GM03348 (cell line): ENCODE results near the gene RAB9B.
"Not testable (repeated sequence)": the region's sequence is repeated elsewhere in the genome, so short reads cannot be mapped to it uniquely, and the experiment has no call there.

Experiments
- DNase-seq: peaks from one replicate; pipeline ENCODE4 v3.0.0; 2012; ENCODE audit warnings: low spot score

The RAB9B gene, protein sequence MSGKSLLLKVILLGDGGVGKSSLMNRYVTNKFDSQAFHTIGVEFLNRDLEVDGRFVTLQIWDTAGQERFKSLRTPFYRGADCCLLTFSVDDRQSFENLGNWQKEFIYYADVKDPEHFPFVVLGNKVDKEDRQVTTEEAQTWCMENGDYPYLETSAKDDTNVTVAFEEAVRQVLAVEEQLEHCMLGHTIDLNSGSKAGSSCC

DNA sequence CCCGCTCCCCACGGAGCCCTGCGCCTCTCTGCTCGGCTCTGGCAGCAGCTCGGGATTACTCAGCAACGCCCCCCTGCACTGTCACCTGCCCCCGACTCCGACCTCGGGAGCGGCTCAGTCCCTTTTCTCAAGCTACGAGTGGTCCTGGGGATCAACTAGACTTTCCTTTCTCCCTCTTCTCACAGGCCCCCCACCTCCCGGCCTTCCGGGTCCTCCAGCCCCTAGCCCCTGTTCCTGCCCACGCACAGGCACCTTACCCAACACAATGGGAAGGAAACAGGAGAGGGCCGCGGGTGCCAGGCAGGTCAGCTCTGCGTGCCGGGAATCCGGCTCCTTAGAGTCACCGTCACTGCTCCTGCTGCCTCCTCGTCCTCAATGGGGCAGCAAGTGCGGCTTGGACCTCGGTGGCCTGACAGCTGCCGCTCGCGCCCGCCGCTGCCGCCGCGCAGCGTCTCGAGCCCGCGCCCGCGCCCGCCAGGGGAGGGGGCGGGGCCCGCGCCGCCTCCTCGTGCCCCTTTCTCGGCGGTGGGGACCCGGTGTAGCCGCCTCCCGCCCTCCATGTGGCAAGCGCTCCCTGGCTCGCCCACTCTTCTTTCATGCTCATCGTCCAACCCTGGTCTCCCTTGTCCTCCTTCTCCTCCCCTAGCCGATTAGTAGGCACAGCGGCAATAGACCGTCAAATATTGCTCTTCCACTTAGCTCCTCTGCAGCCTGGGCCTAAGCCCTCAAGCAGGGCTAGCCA, at the start of gene RAB9B:
Gene RAB9B (minus strand): TSS at position 455 of the 742 bp plus-strand sequence. CDS start 6,473 bp downstream, outside the sequence.
- peak; percentile 82 for DNase-seq

DNA sequence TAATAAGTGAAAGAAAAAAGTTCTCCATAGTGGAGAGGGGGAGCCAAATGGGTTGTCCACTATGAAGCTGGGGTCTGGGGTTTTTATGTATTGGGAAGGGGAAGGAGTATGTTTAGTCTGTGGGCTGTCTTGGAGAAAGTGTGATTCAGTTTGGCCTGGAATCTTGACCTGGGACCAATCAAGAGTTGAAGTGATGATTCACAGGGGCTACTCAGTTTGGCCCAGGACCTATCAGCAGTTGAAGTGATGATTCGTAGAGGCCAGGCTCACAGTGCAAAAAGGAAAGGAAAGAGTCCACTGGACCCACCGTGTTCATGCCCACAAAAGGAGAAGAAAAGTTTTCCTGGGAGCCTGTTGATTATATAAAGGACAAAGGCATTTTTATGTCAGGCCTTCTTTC, 47.3 kb upstream of the RAB9B start:
- no peak for DNase-seq

DNA sequence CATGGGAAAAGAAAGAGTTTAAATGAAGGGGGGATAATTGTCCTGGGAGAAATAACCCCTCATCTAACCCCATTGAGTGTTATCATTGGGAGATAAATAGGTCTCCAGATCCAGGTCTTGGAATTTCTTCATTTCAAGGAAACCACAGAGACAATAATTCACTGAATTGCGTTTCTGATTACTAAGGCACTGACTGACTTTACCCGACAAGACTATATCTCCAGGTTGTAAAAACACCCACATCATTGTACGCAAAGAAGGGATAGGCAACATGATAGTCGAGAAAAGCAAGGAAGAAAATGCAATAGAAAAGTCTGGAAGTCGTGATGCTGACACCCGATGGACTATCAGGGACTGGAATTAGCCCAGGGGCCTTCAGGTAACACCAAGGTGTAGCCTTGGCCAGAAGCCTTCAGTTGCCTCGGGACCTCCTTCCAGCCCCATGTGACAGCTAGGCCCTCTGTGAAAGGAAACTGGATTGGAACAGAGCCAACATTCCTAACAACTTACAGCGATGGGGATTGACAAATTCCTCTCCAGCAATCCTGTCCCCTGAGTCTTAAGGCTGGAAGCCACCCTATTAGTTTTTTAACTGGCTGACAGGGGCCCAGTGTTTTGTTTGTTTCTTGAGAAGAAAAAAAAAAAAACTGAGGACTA, 46.5 kb upstream of the RAB9B start:
- DNase-seq = peak; percentile 35

DNA sequence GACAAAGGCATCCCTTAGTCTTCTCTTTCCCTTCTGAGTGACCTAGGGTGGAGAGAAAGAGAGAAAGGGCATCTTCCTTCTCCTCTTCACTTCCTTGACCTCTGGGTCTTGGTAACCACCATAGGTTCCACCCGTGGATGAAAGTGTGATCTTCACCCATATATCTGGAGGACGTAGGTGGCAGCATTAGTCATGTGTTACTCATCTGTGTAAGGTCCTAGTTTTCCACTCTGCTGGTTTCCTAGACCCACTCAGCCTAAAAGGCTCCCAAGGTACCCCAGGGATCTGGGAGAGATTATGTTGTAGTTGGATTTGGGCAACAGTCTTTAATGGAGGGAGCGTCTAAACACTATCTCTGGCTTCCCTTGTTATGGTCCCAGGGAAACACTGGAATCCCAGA, 45.5 kb upstream of the RAB9B start:
- no peak for DNase-seq

GRCh38 chrX:103864886-103865534, 33.0 kb upstream of the RAB9B start:
- no peak for DNase-seq

DNA sequence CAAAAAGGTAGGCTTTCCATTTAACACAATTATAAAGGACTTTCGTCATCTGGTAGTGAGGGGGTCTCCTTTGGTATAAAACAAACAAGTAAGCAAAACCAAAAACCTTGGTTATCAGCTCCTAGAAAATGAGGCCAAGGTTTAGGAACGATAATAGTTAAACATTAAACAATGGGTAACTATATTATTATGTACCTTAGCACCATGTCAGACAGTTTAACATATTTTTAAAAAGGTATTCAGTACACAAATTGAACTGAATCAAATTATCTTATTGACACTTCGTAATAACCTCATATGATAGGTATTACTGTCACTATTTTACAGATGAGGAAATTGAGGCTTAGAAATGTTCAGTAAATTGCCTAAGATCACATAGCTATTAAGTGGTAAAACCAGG, 32.1 kb upstream of the RAB9B start:
- no peak for DNase-seq

GRCh38 chrX:103861200-103861599, 29.1 kb upstream of the RAB9B start:
- DNase-seq = no peak

GRCh38 chrX:103849558-103849957, 17.5 kb upstream of the RAB9B start:
- DNase-seq = no peak

DNA sequence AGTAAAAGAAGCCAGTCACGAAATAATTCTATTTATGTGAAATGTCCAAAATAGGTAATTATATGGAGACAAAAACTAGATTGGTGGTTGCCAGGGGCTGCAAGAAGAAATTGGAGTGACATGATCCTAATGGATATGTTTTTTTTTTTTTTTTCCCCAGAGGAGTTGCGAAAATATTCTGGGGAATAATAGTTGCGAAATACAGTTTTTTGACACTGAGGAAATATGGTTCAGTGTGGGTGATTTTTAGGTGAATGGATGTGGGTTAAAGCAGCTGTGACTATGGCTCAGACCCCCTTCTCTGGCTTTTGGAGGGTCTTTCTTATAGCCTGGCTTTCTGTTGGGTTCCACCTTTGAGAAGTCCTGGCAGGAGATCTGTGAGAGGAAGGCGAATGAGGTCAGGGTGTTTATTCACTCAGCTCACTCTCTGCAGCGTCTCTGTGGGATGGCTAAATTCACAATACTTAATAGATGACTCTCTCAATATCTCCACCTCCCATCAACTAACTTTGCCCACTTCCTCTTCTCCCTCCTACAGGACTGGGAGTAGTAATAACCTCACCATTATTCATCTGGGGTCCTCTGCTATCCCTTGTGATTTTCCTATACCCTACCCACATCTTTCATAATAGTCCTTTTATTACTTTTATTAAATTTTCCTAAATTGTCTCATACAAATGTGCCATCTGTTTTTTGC, 15.3 kb upstream of the RAB9B start:
- DNase-seq = peak; percentile 15

- no peak for DNase-seq
Measured at GRCh38 chrX:103846386-103846785, 14.3 kb upstream of the RAB9B start.

- DNase-seq = peak; percentile 62
Measured at GRCh38 chrX:103845165-103845653, 13.2 kb upstream of the RAB9B start.

DNA sequence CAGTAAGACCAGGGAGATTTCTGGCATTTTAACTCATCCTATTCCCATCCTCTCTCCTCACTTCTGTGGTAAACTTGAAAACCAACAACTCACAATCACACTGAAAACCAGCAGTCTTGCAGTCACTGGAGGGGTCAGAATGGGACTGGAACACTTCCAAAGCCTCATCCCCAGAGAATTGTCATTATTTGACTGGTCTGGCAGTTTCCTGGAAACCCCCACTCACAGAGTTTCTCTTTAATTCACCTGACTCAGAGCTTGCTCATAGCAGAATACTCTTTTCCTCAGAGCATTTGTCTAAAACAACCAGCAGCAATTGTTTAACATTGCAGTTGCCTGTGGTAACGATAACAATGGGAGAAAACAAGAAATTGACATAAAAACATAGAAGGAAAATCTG, 7.3 kb upstream of the RAB9B start:
- no peak for DNase-seq

DNA sequence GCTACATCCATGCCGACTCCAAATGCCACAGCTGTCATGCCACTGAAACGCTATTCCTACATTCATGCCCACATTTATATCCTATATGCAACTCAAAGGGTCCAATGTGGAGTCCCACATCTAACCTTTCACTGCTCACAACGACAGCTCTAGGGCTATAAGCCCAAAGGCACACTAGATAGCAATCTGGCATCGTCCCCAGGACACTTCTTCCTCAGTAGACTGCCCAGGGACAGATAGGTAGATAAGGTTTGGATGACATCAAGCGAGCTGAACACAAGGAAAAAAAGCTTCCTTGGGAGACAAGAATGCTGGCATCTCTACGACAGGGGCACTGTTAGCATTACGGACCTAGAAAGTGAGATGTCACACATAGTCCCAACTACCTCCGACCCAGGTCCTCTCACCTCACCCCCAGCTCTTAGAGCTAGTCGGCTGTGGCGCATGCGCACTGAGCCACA, 685 bp downstream of the RAB9B start:
- DNase-seq = no peak

GRCh38 chrX:103830848-103831247, 1.2 kb downstream of the RAB9B start:
- no peak for DNase-seq

DNA sequence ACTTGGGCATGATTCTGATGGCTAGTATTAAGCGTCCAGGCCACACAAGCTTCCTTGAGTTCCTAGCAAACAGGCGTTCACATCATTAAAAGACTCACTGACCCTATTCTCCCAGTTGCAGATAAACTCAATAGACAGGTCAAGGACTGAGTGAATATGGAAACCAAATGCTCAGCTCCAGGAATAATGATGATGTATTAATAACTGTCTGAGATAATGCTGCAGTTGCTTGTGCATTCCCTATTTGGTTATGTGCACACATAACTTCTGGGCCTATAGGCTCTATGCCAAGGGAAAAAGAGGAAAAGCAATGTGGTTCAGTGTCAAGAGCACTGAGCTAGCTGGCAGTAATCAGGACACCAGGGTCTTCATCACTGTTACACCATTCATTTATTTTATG, 3.5 kb downstream of the RAB9B start:
- no peak for DNase-seq

DNA sequence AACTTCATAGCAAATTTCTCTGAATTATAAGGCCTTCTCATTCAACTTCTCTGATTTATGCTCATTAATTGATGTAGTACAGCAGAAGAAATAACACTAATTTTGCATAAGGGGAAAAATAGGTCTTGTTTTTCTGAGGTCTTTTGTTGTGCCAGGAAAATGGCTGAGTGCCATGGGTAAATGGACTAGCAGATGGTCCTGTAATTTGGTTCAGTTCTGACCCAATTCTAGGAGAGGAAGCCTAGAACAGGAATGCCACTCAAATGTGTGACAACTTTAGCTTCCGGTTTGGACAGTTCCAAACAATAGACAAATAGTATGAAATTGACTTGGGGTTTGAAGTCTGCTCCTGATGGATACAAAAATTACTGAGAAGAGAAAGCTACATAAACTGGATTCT, 6.2 kb downstream of the RAB9B start:
- no peak for DNase-seq

DNA sequence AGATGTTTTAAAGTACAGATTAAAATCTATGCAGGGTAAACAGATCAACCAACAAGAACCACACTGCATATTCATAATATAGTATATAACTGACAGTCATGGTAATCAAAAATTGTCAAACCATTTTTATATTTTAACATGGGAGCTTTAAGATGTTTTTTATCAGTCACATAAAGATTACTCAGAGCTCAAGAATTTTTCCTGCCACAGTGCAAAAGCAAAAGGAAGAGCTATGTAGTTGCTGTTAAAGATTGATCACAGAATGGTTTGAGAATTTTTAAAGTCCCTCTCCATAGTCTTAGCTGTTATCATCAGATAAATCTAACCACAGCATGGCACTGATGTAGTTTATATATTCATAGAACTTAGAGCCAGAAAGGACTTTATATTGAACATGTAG, 8.5 kb downstream of the RAB9B start:
- DNase-seq = peak; percentile 7

- not testable (repeated sequence) for DNase-seq
Measured at GRCh38 chrX:103820802-103821201, 11.3 kb downstream of the RAB9B start.

GRCh38 chrX:103818842-103819619, 13.0 kb downstream of the RAB9B start:
- peak; percentile 5 for DNase-seq

DNA sequence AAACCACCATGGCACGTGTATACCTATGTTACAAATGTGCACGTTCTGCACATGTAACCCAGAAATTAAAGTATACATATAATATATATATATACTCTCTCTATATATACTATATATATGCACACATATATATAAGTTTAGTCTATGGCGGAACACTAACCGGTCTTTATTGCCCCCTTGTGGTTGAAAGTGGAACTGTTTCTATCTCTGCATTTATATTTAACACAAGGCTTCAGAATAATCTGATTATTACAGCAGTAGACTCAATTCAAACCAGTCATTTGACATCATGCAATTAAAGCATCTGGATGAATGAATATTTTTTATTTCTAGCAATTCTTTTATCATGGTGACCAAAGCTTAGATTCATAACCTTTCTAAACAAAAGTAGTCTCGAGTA, 14.6 kb downstream of the RAB9B start:
- DNase-seq = peak; percentile 17

GRCh38 chrX:103817101-103817500, 15.0 kb downstream of the RAB9B start:
- DNase-seq = not testable (repeated sequence)
